Measurements from ENCODE around the gene ESPN. TPM values are rescaled to one million over a fixed set of nuclear protein-coding genes. Genes with fewer than 3 reads are reported as not detected.
"Not testable (repeated sequence)": the region's sequence is repeated elsewhere in the genome, so short reads cannot be mapped to it uniquely, and the experiment has no call there.

Gene ESPN
- total RNA-seq, 1 donor from 2014 or later = 14.4 TPM

DNA sequence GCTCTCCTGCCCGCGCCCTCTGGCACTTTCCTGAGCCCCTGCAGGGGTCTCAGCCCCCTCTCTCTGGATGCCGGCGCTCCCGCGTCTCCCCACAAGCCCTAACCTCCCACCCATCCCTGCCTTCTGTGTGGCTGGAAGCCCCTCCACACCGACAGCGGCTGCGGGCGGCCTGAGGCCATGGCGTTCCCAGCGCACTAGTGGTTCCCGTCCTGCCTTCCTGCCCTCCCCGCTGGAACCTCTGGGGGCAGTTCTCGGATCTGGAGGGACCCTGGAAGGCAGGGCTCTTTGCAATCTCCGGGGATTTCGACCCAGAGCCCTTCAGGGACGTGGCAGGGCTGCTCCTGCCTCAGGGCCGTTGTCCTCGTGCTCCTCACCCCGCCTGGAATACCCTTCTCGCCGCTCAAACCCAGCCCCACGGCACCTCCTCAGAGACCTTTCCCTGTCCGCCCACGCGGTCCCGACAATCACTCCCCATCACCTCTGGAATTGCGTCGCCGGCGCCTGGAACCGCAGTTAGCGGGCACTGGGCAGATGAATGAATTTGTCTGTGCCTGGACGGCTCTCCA, 493 bp upstream of the ESPN start:
- DNase-seq (ENCODE audit: low spot score) (no peak), ATAC-seq (no peak)

DNA sequence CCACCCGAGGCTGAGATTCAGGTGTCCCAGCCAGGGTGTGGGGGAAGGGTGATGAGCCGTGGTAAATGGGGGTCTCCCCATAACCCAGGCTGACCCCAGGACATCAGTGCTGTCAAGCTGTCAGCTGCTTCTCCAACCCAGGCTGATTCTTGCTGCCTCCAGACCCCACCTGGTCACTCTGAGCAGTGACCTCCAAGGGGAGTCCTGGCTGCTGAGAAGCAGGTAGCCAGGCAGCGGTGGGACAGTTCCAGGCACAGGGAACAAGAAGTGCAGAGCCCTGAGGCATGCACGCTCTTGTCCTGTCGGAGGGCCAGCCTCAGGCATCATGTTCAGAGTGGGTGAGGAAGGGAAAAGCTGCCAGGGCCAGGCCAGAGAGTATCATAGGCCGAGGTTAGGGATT, 1.1 kb downstream of the ESPN start:
- DNase-seq (ENCODE audit: low spot score) (no peak), ATAC-seq (no peak)
- intact Hi-C loops (cut with DNase I) = no loop called here

More for the DNA sequence above, 493 bp upstream of the ESPN start:
- intact Hi-C loops (cut with DNase I) = no loop called here

- no peak for DNase-seq (ENCODE audit: low spot score)
- ATAC-seq = no peak
- intact Hi-C loops (cut with DNase I) = no loop called here
Observed at GRCh38 chr1:6426277-6426971, 1.8 kb downstream of the ESPN start.

GRCh38 chr1:6426972-6427350, 2.4 kb downstream of the ESPN start:
- intact Hi-C loops (cut with DNase I) = no loop called here
- DNase-seq (ENCODE audit: low spot score) = no peak

DNA sequence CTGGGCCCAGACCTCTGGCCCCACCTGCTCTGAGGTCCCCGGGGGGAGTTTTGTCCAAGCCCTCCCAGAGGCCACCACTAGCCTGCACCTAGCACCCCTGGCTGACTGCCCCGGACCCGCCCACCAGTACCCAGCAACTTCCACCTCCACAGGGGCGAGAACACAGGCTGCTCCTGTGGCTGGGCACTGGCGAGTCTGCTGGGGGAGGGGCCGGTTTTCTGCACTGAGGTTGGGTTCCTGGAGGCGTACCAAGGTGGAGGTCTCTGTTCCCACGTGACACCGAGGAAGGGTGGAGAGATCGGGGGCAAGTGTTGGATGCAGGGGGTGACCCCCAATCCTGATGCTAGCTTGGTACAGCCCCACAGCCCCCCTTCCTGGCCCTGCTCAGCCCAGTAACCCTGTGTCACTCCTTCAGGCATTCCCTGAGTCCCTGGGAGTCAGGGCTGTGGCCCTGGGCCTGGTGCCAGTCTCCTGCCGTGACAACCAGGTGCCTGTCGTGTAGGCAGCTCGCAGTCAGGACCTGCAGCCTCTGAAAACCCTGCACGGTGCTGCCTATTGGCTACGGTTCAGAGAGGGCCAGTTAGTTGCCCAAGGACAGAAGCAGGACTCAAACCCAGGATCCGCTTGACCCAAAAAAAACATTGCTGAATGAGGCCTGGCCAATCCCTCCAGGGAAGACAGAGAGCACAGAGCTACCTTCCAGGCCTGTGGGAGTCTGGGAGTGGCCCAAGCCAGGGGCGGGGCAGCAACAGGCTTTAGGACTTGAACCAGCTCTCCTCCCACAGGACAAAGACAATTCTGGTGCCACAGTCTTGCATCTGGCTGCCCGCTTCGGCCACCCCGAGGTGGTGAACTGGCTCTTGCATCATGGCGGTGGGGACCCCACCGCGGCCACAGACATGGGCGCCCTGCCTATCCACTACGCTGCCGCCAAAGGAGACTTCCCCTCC, 3.1 kb downstream of the ESPN start:
- intact Hi-C loops (cut with DNase I) = no loop called here
- ATAC-seq (no peak), DNase-seq (ENCODE audit: low spot score) (no peak)

More at GRCh38 chr1:6426972-6427350, 2.4 kb downstream of the ESPN start:
- no peak for ATAC-seq

GRCh38 chr1:6428453-6428852, 3.9 kb downstream of the ESPN start:
- DNase-seq (ENCODE audit: low spot score); ATAC-seq; intact Hi-C loops (cut with DNase I): not testable (repeated sequence)

GRCh38 chr1:6429660-6430411, 5.3 kb downstream of the ESPN start:
- intact Hi-C loops (cut with DNase I) = loop anchor here (10.0 kb wide), 1 partner anchor 185 kb away; the partner anchor contains the start of gene HES3
- ATAC-seq; DNase-seq (ENCODE audit: low spot score): not testable (repeated sequence)

DNA sequence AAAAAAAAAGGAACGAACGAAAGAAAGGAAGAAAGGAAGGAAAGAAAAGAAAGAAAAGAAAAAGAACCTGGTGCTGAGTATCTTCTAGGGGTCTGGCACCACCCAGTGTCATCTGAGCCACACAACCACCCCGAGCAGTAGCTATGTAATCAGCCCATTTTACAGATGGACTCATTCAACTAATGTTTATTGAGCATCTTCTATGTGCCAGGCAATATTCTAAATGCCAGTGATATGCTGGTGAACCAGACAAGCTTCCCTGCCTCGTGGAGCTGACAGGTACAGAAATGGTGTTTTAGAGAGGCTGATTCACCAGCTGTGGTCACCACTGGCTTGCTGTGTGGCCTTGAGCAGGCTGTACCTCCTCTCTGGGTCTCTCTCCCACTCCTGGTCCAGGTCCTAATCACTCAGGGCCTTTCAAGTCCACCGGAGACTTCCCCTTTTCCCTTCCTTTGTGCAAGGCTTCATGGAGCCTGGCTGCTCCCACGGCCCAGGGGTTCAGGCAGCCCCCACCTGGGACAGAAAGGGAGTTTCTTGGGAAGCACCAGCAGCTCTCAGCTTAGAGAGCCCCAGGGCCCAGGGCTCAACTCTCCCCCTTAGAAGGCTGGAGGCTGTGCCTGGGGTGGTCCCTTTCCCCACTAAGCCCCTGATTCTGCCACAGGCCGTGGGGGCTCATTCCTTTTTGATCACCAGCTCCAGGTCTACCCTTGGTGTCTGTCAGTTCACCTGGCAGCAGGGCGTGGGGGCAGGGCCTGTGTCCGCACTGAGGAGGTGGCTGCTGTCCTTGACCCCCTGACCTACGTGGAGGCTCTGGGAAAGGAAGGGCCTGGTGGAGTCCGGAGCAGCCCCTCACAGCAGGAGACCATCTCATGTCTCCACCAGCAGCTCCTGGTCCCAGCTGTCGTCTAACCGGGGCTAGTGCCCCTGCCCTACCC, 7.3 kb downstream of the ESPN start:
- intact Hi-C loops (cut with DNase I) = loop anchor here (10.0 kb wide), 1 partner anchor 187 kb away; the partner anchor contains the start of gene HES3
- not testable (repeated sequence) for ATAC-seq; DNase-seq (ENCODE audit: low spot score)

GRCh38 chr1:6434186-6434585, 9.6 kb downstream of the ESPN start:
- DNase-seq (ENCODE audit: low spot score) (no peak), ATAC-seq (no peak)
- intact Hi-C loops (cut with DNase I) = loop anchor here (10.0 kb wide), 1 partner anchor 189 kb away; the partner anchor contains the start of gene HES3

DNA sequence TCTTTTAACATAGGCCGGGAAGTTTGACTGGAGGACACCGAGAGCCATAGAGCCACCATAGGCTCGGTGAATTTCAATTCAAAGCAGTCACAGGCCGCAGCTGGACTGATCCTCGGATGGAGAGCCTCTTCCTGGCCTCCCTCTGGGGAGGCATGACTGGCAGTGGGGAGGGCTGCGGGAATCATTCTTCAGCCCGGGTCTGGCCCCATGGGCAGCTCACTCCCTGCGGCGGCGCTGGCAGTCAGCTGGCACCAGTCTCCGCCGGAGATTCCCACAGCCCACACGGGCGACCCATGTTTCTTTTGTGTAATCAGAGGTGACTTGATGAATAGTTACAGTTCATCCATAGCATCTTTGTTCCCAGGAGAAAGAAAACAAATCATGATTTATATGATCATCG, 10.6 kb downstream of the ESPN start:
- intact Hi-C loops (cut with DNase I) = loop anchor here (10.0 kb wide), 1 partner anchor 190 kb away; the partner anchor contains the start of gene HES3
- ATAC-seq (no peak), DNase-seq (ENCODE audit: low spot score) (no peak)

GRCh38 chr1:6435547-6435946, 11.0 kb downstream of the ESPN start:
- no peak for DNase-seq (ENCODE audit: low spot score)
- intact Hi-C loops (cut with DNase I) = loop anchor here (10.0 kb wide), 1 partner anchor 191 kb away; the partner anchor contains the start of gene HES3
- no peak for ATAC-seq

DNA sequence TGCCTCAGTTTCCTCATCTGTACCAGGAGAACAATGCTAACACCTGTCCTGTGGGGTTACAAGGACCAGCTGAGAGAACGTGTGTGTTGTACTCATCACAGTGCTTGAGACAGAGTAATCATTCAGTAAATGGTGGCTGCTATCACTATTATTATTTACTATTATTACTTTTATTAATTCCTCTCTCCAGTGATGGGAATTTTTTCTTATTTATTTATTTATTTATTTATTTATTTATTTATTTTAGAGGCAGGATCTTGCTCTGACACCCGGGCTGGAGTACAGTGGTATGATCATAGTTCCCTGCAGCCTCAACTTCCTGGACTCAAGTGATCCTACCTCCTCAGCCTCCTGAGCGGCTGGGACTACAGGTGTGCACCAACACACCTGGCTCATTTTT, 11.7 kb downstream of the ESPN start:
- intact Hi-C loops (cut with DNase I) = loop anchor here (10.0 kb wide), 1 partner anchor 191 kb away; the partner anchor contains the start of gene HES3
- not testable (repeated sequence) for ATAC-seq; DNase-seq (ENCODE audit: low spot score)

DNA sequence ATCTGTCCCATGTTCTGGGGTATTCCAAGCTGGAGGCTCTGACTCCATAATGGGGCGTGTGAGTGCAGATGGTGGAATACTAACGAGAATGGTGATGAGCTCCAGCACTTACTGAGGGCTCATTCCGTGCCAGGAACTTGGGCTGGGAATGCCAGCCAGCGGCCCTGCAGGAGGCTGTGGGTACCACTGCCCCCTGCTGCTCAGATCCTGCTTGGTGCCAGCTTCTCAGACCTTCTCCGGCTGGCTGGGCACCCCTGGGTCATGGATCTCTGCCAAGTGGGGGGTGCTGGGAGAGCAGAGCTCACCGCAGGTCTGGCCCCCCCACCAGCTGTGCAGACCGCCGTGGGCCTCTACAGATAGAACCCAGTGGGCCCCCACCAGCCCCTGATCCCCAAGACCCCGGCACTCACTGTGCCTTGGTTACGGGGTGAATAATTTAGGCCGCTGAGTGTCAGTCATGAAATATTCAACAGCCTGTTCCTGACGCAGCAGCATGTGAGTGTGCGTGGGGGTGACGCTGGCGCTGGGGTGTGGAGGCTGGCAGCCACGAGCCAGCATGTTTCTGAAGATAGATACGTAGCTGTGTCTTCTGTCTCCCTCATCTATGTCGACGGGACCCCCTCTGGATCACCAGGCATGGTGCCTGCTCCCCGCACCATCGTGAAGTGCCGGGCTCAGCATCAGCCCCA, 12.6 kb downstream of the ESPN start:
- intact Hi-C loops (cut with DNase I) = loop anchor here (10.0 kb wide), 1 partner anchor 192 kb away; the partner anchor contains the start of gene HES3
- DNase-seq (ENCODE audit: low spot score) = not testable (repeated sequence)
- peak; percentile 47 for ATAC-seq

DNA sequence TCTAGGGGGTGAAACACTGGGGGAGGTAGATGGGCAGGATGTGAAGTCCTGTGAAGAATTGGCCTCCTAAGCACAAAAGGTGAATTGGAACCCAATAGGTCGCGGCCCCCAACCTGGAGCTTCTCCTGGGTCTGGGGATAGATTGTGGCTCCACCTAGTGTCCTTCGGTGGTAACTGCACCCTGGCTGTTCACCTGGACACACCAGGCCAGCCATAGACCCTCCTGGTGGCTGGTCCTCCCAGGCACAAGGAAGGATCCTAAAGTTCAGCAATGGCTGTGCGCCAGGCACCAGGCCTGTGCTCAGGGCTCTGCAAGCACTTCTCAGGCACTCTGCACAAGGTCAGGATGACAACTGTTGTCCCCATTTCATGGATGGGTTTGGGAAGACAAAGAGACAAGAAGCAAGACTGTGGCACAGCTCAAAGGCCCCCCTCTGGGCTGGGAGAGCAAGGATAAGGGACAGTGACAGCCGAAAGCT, 13.5 kb downstream of the ESPN start:
- ATAC-seq = peak; percentile 69
- peak; percentile 81 for DNase-seq (ENCODE audit: low spot score)
- intact Hi-C loops (cut with DNase I) = loop anchor here (10.0 kb wide), 1 partner anchor 193 kb away; the partner anchor contains the start of gene HES3

GRCh38 chr1:6440198-6441126, 15.9 kb downstream of the ESPN start:
- intact Hi-C loops (cut with DNase I) = no loop called here
- DNase-seq (ENCODE audit: low spot score) (no peak), ATAC-seq (no peak)

DNA sequence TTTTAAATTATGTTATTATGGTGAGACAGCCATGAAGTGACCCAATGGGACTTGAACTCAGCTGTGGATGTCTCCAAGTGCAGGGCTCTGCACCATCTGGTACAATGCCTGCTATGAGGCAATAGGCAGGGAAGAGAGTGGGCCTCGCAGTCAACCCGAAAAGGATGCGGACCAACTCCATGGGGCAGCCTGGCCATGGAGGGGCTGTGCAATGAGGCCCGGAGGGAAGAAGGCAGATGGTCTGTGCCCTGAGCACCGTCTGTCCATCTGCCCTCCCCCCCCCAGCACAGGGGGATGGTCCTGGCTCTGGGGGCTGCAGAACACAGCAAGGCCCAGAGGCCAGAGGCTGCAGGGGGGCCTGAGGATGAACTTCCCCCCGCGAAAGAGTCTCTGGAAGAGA, 17.0 kb downstream of the ESPN start:
- no peak for DNase-seq (ENCODE audit: low spot score)
- intact Hi-C loops (cut with DNase I) = no loop called here
- no peak for ATAC-seq

All from sciatic nerve (tissue), 2 donors.